22Rv1 (cell line): ENCODE measurements around the gene NT5C1B.

Experiments used
- ZFX ChIP-seq: fragments of 450-650 bp; IDR thresholded peaks from 2 replicates; pipeline ENCODE4 v1.6.1; 2017; ENCODE audit warnings: antibody characterized with exemption, borderline replicate concordance
- TF ChIP-seq, protein P1 (sequence below): fragments of 450-650 bp; IDR thresholded peaks from 2 replicates; pipeline ENCODE4 v1.5.1; 2017; ENCODE audit warnings: mild to moderate bottlenecking

DNA sequence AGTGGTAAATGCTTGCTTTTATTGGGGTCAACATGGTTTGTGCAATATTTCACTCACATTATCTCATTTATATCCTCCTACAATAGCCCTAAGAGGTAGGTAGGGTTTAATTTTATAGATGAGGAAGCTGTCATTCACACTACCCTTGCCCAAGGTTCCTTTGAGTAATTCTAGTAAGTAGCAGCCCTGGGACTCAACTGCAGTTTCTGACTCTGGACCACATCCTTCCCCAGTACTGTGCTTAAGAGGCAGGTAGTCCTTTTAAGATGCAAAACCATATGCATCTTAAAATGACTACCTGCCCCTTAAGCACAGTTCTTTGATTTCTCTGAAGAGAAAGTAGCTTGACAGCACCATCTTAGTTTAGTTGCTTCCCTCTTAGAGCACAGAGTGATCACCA, 15.7 kb upstream of the NT5C1B start:
- TF ChIP-seq, protein P1, sequence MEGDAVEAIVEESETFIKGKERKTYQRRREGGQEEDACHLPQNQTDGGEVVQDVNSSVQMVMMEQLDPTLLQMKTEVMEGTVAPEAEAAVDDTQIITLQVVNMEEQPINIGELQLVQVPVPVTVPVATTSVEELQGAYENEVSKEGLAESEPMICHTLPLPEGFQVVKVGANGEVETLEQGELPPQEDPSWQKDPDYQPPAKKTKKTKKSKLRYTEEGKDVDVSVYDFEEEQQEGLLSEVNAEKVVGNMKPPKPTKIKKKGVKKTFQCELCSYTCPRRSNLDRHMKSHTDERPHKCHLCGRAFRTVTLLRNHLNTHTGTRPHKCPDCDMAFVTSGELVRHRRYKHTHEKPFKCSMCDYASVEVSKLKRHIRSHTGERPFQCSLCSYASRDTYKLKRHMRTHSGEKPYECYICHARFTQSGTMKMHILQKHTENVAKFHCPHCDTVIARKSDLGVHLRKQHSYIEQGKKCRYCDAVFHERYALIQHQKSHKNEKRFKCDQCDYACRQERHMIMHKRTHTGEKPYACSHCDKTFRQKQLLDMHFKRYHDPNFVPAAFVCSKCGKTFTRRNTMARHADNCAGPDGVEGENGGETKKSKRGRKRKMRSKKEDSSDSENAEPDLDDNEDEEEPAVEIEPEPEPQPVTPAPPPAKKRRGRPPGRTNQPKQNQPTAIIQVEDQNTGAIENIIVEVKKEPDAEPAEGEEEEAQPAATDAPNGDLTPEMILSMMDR, result no peak
- TF ChIP-seq ZFX, result no peak
